Fibroblast of villous mesenchyme (primary cell): Measurements from ENCODE around the gene AUTS2. TPM values are rescaled to one million over a fixed set of nuclear protein-coding genes. Genes with fewer than 3 reads are reported as not detected.

Source experiments
- DNase-seq: peaks from one replicate; pipeline ENCODE4 v3.0.0-alpha.2; 2010; ENCODE audit warnings: low read depth
- H3K4me3 ChIP-seq: 2 replicates; pipeline ENCODE4 v1.5.1; 2011; ENCODE audit warnings: low read depth, mild to moderate bottlenecking, low read length
- total RNA-seq: library from RNA; depleted of rRNA; stranded (reverse); fragments of >200 nt; gene quantifications from 2 replicates; pipeline ENCODE4 v1.2.3, GENCODE V29; 2012
- TF ChIP-seq, protein P1 (sequence below): IDR thresholded peaks from 2 replicates; pipeline ENCODE4 v1.5.1; 2012; ENCODE audit warnings: low read depth, mild to moderate bottlenecking, low read length; ENCODE audit not compliant: insufficient read depth

Gene AUTS2
- total RNA-seq, 1 donor: 3.9 TPM

DNA sequence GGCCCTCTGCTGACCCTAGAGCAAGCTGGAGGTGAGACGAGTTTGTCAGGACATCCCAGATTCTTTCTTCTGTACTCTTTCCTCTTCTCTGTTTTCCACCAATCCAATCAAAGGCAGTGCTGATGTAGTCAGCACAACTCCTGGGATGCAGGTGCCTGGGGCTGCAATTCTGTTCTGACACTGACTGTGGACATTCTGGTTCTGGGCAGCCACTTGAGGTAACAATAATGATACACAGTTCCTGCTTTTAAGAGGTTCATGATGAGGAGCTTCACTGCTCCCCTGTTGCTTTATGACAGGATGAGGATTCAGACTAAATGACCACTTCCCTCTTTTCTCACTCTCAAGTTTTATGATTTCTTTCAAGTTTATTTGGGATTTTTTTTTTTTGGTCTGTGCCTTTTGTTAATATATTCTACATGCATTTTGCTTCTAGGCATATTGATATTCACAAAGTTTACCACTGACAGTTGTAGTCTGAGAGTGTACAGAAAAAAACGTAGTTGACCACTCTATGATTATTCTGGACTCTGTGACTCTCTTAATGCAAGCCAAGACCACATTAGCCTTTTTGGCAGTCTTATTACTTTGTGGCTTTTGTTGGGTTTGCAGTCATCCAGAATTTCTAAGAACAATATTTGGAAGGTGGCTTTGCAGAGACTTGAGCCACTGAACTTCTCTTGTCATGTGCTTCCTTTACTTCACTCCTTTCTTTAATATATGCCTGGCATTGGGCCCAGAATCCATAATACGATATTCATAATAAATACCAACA, 247.6 kb downstream of the AUTS2 start:
- TF ChIP-seq, protein P1, sequence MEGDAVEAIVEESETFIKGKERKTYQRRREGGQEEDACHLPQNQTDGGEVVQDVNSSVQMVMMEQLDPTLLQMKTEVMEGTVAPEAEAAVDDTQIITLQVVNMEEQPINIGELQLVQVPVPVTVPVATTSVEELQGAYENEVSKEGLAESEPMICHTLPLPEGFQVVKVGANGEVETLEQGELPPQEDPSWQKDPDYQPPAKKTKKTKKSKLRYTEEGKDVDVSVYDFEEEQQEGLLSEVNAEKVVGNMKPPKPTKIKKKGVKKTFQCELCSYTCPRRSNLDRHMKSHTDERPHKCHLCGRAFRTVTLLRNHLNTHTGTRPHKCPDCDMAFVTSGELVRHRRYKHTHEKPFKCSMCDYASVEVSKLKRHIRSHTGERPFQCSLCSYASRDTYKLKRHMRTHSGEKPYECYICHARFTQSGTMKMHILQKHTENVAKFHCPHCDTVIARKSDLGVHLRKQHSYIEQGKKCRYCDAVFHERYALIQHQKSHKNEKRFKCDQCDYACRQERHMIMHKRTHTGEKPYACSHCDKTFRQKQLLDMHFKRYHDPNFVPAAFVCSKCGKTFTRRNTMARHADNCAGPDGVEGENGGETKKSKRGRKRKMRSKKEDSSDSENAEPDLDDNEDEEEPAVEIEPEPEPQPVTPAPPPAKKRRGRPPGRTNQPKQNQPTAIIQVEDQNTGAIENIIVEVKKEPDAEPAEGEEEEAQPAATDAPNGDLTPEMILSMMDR: no peak
- H3K4me3 ChIP-seq: no peak overlapping the region
- DNase-seq: no peak

DNA sequence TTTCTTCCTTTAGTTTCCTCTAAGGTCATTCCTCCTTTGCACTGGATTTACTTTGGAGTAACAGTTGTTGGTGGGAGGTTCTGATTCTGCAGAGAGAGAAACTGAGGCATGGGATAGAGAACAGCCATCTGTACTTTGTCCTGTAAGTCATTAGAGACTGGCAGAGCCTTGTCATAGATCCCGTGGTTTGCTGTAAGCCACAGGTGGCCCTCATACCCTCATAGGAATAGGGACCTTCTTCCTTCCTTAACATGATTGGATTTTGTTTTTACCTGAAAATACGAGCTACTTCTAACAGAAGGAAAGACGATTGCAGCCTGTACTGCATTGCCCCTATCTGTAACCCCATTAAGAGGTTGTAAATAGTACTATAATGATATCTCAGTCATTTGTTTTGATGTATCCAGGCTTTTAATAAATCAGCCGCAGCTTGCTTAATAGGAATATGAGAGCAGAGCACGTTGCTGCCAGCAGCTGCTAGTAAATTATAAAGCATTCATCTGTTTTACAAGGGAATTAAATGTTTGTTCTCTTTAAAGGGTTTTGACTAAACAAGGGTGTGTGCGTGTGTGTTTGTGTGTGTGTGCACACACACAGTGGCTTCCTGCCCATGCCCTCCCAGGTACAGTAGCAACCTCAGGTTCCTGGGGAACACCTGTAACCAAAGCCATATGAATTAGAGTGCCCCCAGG, 249.8 kb downstream of the AUTS2 start:
- TF ChIP-seq, protein P1: no peak
- H3K4me3 ChIP-seq: no peak overlapping the region
- no peak for DNase-seq

- H3K4me3 ChIP-seq: no peak overlapping the region
- TF ChIP-seq, protein P1: no peak
- no peak for DNase-seq
Observed at GRCh38 chr7:69849268-69849667, 251.0 kb downstream of the AUTS2 start.

- no peak overlapping the region for H3K4me3 ChIP-seq
- TF ChIP-seq, protein P1: no peak
- DNase-seq: no peak
Observed at GRCh38 chr7:69857014-69857413, 258.7 kb downstream of the AUTS2 start.

GRCh38 chr7:69858471-69858870, 260.2 kb downstream of the AUTS2 start:
- no peak for DNase-seq
- H3K4me3 ChIP-seq: no peak overlapping the region
- TF ChIP-seq, protein P1: no peak

DNA sequence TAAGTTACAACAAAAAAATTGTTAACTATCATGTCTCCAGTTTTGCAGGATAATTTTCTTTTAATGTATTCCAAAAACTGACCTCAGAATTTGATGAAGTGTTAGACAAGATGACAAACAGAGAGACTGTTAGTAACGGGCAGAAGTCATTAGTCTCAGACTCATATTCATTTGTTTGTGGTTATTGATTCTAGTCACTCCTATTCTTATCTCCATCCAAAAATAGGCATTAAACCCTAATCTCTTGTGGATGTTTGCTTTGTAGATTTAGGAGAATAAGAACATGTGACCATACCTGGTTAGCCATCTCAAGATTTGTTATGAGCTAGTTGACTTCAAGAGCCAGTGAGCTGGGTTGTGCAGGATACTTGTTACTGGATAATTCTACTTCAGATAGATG, 261.1 kb downstream of the AUTS2 start:
- DNase-seq: no peak
- no peak overlapping the region for H3K4me3 ChIP-seq
- TF ChIP-seq, protein P1: no peak
